ENCODE results near the gene NKX1-1. TPM values are rescaled to one million over a fixed set of nuclear protein-coding genes. Genes with fewer than 3 reads are reported as not detected.

NKX1-1 gene
- total RNA-seq, 2 experiments from 2014 or later: not detected

DNA sequence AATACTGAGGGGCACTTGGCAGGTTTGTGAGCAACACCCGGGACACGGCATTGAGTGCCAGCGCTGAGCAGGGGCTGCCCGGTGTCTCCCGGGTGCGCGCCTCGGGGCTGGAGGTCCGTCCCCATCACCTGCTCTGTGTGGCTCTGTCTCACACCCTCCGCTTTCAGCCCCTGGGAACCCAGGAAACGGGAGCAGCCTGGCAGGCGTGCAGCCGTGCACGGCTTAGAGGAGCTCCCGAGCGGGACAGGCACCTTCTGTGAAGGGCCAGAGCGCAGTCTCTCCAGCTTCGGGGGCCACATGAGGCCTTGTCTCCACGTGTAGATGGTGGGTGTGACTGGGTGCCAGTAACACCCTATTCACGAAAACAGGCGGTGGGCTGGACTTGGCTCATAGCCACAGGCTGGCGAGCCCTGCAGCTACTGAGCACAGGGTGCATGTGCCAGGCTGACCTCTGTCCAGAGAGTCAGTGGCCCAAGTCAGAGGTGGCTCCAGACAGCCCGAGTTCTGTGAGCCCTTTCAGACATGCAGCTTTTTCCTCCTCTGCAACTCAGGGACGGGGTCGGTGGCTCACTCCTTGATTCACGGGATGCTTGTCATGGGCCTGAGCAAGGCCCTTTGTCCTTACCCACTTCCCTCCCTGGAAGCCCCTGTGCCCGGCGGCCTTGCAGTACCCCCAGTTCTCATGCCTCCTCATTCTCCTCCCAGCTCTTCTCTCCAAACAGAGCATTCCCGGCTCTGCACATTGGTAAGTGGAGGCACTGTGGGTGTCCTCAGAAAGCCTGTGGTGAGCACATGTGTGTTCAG lies 35.7 kb downstream of the NKX1-1 start:
- no peaks in the 10 kb centered on the region for H3K4me1 Mint-ChIP-seq (ENCODE audit: low read depth)
- intact Hi-C loops (cut with DNase I, micrococcal nuclease): no loop called here
- DNase-seq: no peak
- Histone ChIP-seq H3K4me3 (ENCODE audit: low read length) (no peak overlapping the region), H3K9me3 (ENCODE audit: control insufficient read depth in 1 of 2, insufficient read depth in 1 of 2, low read length in 2 of 2) (no peaks in the 10 kb centered on the region), H3K27ac (ENCODE audit: low read depth in 1 of 2, low read length in 2 of 2) (no peak overlapping the region), H3K36me3 (ENCODE audit: insufficient read depth, low read length) (peaks cover 29% of the 10 kb centered on the region), H3K4me1 (ENCODE audit: insufficient read depth, low read length) (no peaks in the 10 kb centered on the region), H3K27me3 (ENCODE audit: control insufficient read depth in 1 of 2, insufficient read depth in 2 of 2, low read length in 2 of 2) (no peaks in the 10 kb centered on the region)
- ChIA-PET POLR2A (no interaction called here), CTCF (no interaction called here)
- H3K36me3 Mint-ChIP-seq (ENCODE audit: low read depth): peaks cover 40% of the 10 kb centered on the region
- no peak overlapping the region for H3K27ac Mint-ChIP-seq
- TF ChIP-seq, protein P1, sequence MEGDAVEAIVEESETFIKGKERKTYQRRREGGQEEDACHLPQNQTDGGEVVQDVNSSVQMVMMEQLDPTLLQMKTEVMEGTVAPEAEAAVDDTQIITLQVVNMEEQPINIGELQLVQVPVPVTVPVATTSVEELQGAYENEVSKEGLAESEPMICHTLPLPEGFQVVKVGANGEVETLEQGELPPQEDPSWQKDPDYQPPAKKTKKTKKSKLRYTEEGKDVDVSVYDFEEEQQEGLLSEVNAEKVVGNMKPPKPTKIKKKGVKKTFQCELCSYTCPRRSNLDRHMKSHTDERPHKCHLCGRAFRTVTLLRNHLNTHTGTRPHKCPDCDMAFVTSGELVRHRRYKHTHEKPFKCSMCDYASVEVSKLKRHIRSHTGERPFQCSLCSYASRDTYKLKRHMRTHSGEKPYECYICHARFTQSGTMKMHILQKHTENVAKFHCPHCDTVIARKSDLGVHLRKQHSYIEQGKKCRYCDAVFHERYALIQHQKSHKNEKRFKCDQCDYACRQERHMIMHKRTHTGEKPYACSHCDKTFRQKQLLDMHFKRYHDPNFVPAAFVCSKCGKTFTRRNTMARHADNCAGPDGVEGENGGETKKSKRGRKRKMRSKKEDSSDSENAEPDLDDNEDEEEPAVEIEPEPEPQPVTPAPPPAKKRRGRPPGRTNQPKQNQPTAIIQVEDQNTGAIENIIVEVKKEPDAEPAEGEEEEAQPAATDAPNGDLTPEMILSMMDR (IDR thresholded peaks at IDR 0.05): no peak
- no peaks in the 10 kb centered on the region for H3K9me3 Mint-ChIP-seq
- H3K4me3 Mint-ChIP-seq: no peak overlapping the region
- H3K27me3 Mint-ChIP-seq: no peaks in the 10 kb centered on the region
- no peak for ATAC-seq (ENCODE audit: poor library complexity)

- no peaks in the 10 kb centered on the region for H3K27me3 ChIP-seq (ENCODE audit: control insufficient read depth in 1 of 2, insufficient read depth in 2 of 2, low read length in 2 of 2)
- H3K36me3 ChIP-seq (ENCODE audit: insufficient read depth, low read length): peaks cover 34% of the 10 kb centered on the region
- H3K4me3 ChIP-seq (ENCODE audit: low read length): no peak overlapping the region
- Mint-ChIP-seq H3K27me3 (no peaks in the 10 kb centered on the region), H3K36me3 (ENCODE audit: low read depth) (peaks cover 40% of the 10 kb centered on the region), H3K9me3 (no peaks in the 10 kb centered on the region), H3K27ac (no peak overlapping the region), H3K4me1 (ENCODE audit: low read depth) (no peaks in the 10 kb centered on the region), H3K4me3 (no peak overlapping the region)
- H3K27ac ChIP-seq (ENCODE audit: low read depth in 1 of 2, low read length in 2 of 2): no peak overlapping the region
- intact Hi-C loops (cut with DNase I, micrococcal nuclease): no loop called here
- TF ChIP-seq, protein P1 (IDR thresholded peaks at IDR 0.05): no peak
- no peaks in the 10 kb centered on the region for H3K9me3 ChIP-seq (ENCODE audit: control insufficient read depth in 1 of 2, insufficient read depth in 1 of 2, low read length in 2 of 2)
- ATAC-seq (ENCODE audit: poor library complexity): no peak
- ChIA-PET CTCF (no interaction called here), POLR2A (no interaction called here)
- no peaks in the 10 kb centered on the region for H3K4me1 ChIP-seq (ENCODE audit: insufficient read depth, low read length)
- no peak for DNase-seq
Observed at GRCh38 chr4:1369479-1370079, 36.7 kb downstream of the NKX1-1 start.

DNA sequence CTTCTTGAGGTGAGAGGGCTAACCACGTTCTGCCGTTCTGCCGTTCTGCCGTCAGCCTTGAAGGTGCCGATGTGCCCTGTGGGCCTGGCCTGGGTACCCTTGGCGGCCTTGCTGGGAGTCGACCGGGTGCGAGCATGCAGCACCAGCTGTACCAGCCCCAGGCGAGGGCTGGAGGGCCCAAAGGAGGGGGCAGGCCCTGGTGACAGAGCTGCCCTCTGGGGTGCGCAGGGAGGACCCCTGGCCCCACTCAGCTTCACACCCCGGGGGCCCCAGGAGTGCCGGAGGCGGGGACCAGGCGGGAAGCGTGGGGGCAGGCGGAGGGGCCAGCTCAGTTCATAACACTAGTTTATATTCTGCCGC lies 37.2 kb downstream of the NKX1-1 start:
- POLR2A ChIA-PET: no interaction called here
- peaks cover 34% of the 10 kb centered on the region for H3K36me3 ChIP-seq (ENCODE audit: insufficient read depth, low read length)
- CTCF ChIA-PET: no interaction called here
- H3K4me3 ChIP-seq (ENCODE audit: low read length): no peak overlapping the region
- Mint-ChIP-seq H3K4me1 (ENCODE audit: low read depth) (no peaks in the 10 kb centered on the region), H3K36me3 (ENCODE audit: low read depth) (peaks cover 40% of the 10 kb centered on the region), H3K27ac (no peak overlapping the region), H3K9me3 (no peaks in the 10 kb centered on the region), H3K27me3 (no peaks in the 10 kb centered on the region), H3K4me3 (no peak overlapping the region)
- ATAC-seq (ENCODE audit: poor library complexity) (no peak), DNase-seq (peak in 1 of 14 experiments; percentile 5)
- no peaks in the 10 kb centered on the region for H3K9me3 ChIP-seq (ENCODE audit: control insufficient read depth in 1 of 2, insufficient read depth in 1 of 2, low read length in 2 of 2)
- no peak overlapping the region for H3K27ac ChIP-seq (ENCODE audit: low read depth in 1 of 2, low read length in 2 of 2)
- TF ChIP-seq, protein P1 (IDR thresholded peaks at IDR 0.05): no peak
- H3K4me1 ChIP-seq (ENCODE audit: insufficient read depth, low read length): no peaks in the 10 kb centered on the region
- H3K27me3 ChIP-seq (ENCODE audit: control insufficient read depth in 1 of 2, insufficient read depth in 2 of 2, low read length in 2 of 2): no peaks in the 10 kb centered on the region
- intact Hi-C loops (cut with DNase I, micrococcal nuclease): no loop called here

Data from CD4-positive, alpha-beta T cell (primary cell).